Mammary epithelial cell (primary cell): ENCODE data around the gene MAP4K4.

Experiments
- CTCF ChIP-seq, 2 donors: IDR thresholded peaks in 1 of 2; conservative IDR thresholded peaks in 1 of 2; 2 replicates each; pipeline ENCODE4 v1.5.1; 2011 to 2012; ENCODE audit warnings: inconsistent platforms in 2 of 2, low read length in 2 of 2, mild to moderate bottlenecking in 2 of 2, control low read depth in 1 of 2, low read depth in 1 of 2; ENCODE audit not compliant: insufficient read depth in 1 of 2; ENCODE audit errors: extremely low read depth in 1 of 2
- EZH2 ChIP-seq: IDR thresholded peaks from 2 replicates; pipeline ENCODE4 v1.6.1; 2012; ENCODE audit warnings: low read length, inconsistent platforms, borderline replicate concordance

- no peak for TF ChIP-seq CTCF (conservative IDR thresholded peaks at IDR 0.05 in 1 of 2, IDR thresholded peaks at IDR 0.05 in 1 of 2; ENCODE audit: extremely low read depth in 1 of 2, insufficient read depth in 1 of 2, low read depth in 1 of 2, low read length in 2 of 2)
- no peak for TF ChIP-seq EZH2
Measured at GRCh38 chr2:101776172-101777043, 78.9 kb downstream of the MAP4K4 start.
